Measurements from ENCODE around the gene NCOA3.

Gene NCOA3

GRCh38 chr20:47508278-47508677, 6.6 kb downstream of the NCOA3 start:
- no peak for DNase-seq (ENCODE audit: low spot score)
- TF ChIP-seq CTCF (IDR thresholded peaks at IDR 0.05; ENCODE audit: extremely low read depth, missing control alignments) = no peak

- no peak for TF ChIP-seq CTCF (IDR thresholded peaks at IDR 0.05; ENCODE audit: extremely low read depth, missing control alignments)
- no peak for DNase-seq (ENCODE audit: low spot score)
Measured at GRCh38 chr20:47509104-47509661, 7.5 kb downstream of the NCOA3 start.

- TF ChIP-seq CTCF (IDR thresholded peaks at IDR 0.05; ENCODE audit: extremely low read depth, missing control alignments) = no peak
- no peak for DNase-seq (ENCODE audit: low spot score)
Measured at GRCh38 chr20:47509685-47510084, 8.0 kb downstream of the NCOA3 start.

- TF ChIP-seq CTCF (IDR thresholded peaks at IDR 0.05; ENCODE audit: extremely low read depth, missing control alignments) = no peak
- DNase-seq (ENCODE audit: low spot score) = no peak
Measured at GRCh38 chr20:47515843-47516242, 14.2 kb downstream of the NCOA3 start.

- no peak for DNase-seq (ENCODE audit: low spot score)
- no peak for TF ChIP-seq CTCF (IDR thresholded peaks at IDR 0.05; ENCODE audit: extremely low read depth, missing control alignments)
Measured at GRCh38 chr20:47521059-47521808, 19.5 kb downstream of the NCOA3 start.

GRCh38 chr20:47524015-47524784, 22.5 kb downstream of the NCOA3 start:
- no peak for DNase-seq (ENCODE audit: low spot score)
- TF ChIP-seq CTCF (IDR thresholded peaks at IDR 0.05; ENCODE audit: extremely low read depth, missing control alignments) = no peak

Data from GM20000 (cell line).